Left ventricle myocardium inferior (tissue), 1 donor: ENCODE measurements around the gene LEO1. TPM values are rescaled to one million over a fixed set of nuclear protein-coding genes. Genes with fewer than 3 reads are reported as not detected.

Source experiments
- DNase-seq: peaks from one replicate; pipeline ENCODE4 v3.0.0-alpha.2; 2020
- H3K27ac ChIP-seq: fragments of 200-600 bp; replicated peaks from 2 replicates; pipeline ENCODE4 v1.8.0; 2021
- H3K27me3 ChIP-seq: fragments of 200-600 bp; 2 replicates; pipeline ENCODE4 v1.8.0; 2021; ENCODE audit warnings: low read depth
- H3K36me3 ChIP-seq: fragments of 200-600 bp; 2 replicates; pipeline ENCODE4 v1.8.0; 2021
- H3K4me1 ChIP-seq: fragments of 200-600 bp; 2 replicates; pipeline ENCODE4 v1.8.0; 2021
- H3K4me3 ChIP-seq: fragments of 200-600 bp; 2 replicates; pipeline ENCODE4 v1.8.0; 2021; ENCODE audit warnings: mild to moderate bottlenecking, moderate library complexity
- H3K9me3 ChIP-seq: fragments of 200-600 bp; replicated peaks from 2 replicates; pipeline ENCODE4 v1.8.0; 2021
- CTCF ChIP-seq: fragments of 200-600 bp; IDR thresholded peaks from 2 replicates; pipeline ENCODE4 v1.8.0; 2021; ENCODE audit warnings: antibody characterized with exemption, mild to moderate bottlenecking, borderline replicate concordance
- intact Hi-C: fragments of 100-400 bp; cut with micrococcal nuclease; formaldehyde crosslinking; loops from one replicate; pipeline ENCODE4 v1.11.0; 2022
- total RNA-seq: library from RNA; stranded (reverse); fragmentation: NEBNext Ultra II Directional; extraction: Animal tissue kit (Norgen Biotek cat#: 25700); gene quantifications from one replicate; pipeline ENCODE4 v1.2.1, GENCODE V29; 2021
- donor health status: DM: no; HTN: yes; CAD: no; lungs with severe emphysema.

Gene LEO1
- total RNA-seq, 1 donor from 2014 or later: 9.7 TPM

GRCh38 chr15:52012210-52012609, 40.6 kb upstream of the LEO1 start:
- H3K4me3 ChIP-seq: no peak overlapping the region
- no peak for TF ChIP-seq CTCF
- H3K9me3 ChIP-seq: no peaks in the 10 kb centered on the region
- peaks cover 53% of the 10 kb centered on the region for H3K4me1 ChIP-seq
- DNase-seq: no peak
- H3K27me3 ChIP-seq: no peaks in the 10 kb centered on the region
- intact Hi-C loops: no loop called here
- no peaks in the 10 kb centered on the region for H3K36me3 ChIP-seq
- peak overlapping the region; percentile 61 for H3K27ac ChIP-seq

- Histone ChIP-seq H3K4me1 (peaks cover 58% of the 10 kb centered on the region), H3K4me3 (no peak overlapping the region), H3K9me3 (no peaks in the 10 kb centered on the region), H3K27me3 (no peaks in the 10 kb centered on the region), H3K36me3 (no peaks in the 10 kb centered on the region), H3K27ac (peak overlapping the region; percentile 61)
- no peak for DNase-seq
- TF ChIP-seq CTCF: no peak
- intact Hi-C loops: no loop called here
These were observed 40.1 kb upstream of the LEO1 start for GRCh38 chr15:52011711-52012144.

GRCh38 chr15:52010633-52011595, 39.3 kb upstream of the LEO1 start:
- no peak overlapping the region for H3K4me3 ChIP-seq
- DNase-seq: no peak
- H3K4me1 ChIP-seq: peaks cover 66% of the 10 kb centered on the region
- H3K27me3 ChIP-seq: no peaks in the 10 kb centered on the region
- no peak for TF ChIP-seq CTCF
- intact Hi-C loops: no loop called here
- peak overlapping the region; percentile 61 for H3K27ac ChIP-seq
- H3K9me3 ChIP-seq: no peaks in the 10 kb centered on the region
- no peaks in the 10 kb centered on the region for H3K36me3 ChIP-seq

GRCh38 chr15:52008698-52009434, 37.3 kb upstream of the LEO1 start:
- no peak for DNase-seq
- Histone ChIP-seq H3K4me1 (peaks cover 68% of the 10 kb centered on the region), H3K4me3 (no peak overlapping the region), H3K27me3 (no peaks in the 10 kb centered on the region), H3K27ac (no peak overlapping the region), H3K9me3 (no peaks in the 10 kb centered on the region), H3K36me3 (no peaks in the 10 kb centered on the region)
- TF ChIP-seq CTCF: no peak
- intact Hi-C loops: no loop called here

DNA sequence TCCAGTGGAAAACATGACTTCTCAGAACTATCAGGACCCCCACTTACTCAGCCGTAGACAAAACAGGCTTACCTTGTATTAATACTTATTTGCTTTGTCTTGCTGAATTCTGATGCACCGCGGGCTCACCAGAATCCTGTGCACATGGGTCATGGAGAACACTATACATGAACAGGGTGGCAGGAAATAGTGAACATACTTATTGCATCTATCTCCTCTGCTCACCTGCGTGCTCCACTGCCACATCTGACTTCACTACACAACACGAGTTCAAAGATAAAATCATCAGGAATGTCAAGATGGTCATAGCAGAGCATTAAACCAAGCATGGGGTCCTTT, 36.8 kb upstream of the LEO1 start:
- intact Hi-C loops: no loop called here
- Histone ChIP-seq H3K27ac (no peak overlapping the region), H3K27me3 (no peaks in the 10 kb centered on the region), H3K4me3 (no peak overlapping the region), H3K9me3 (no peaks in the 10 kb centered on the region), H3K36me3 (no peaks in the 10 kb centered on the region), H3K4me1 (peaks cover 63% of the 10 kb centered on the region)
- no peak for TF ChIP-seq CTCF
- DNase-seq: no peak
